Measurements from ENCODE around the gene S100A14.

DNA sequence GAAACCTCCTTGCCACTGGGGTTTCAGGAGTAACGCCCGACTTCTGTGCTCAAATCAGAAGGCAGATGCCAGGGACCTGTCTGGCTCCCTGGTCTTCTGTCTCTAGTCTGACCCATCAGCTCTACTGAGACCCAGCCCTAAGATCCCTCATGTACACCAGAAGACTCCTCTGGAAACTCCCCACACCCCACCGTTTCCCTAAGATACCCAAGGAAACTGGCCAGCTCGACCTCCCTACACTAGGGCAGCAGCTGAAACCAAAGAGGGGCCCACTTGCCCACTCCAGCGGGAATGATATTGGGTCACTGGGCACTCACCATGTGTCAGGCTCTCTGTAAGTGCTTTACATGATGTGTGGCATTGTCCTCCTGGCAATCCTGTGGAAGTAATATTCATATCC lies 2.7 kb downstream of the S100A14 start:
- TF ChIP-seq, protein P1, sequence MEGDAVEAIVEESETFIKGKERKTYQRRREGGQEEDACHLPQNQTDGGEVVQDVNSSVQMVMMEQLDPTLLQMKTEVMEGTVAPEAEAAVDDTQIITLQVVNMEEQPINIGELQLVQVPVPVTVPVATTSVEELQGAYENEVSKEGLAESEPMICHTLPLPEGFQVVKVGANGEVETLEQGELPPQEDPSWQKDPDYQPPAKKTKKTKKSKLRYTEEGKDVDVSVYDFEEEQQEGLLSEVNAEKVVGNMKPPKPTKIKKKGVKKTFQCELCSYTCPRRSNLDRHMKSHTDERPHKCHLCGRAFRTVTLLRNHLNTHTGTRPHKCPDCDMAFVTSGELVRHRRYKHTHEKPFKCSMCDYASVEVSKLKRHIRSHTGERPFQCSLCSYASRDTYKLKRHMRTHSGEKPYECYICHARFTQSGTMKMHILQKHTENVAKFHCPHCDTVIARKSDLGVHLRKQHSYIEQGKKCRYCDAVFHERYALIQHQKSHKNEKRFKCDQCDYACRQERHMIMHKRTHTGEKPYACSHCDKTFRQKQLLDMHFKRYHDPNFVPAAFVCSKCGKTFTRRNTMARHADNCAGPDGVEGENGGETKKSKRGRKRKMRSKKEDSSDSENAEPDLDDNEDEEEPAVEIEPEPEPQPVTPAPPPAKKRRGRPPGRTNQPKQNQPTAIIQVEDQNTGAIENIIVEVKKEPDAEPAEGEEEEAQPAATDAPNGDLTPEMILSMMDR (IDR thresholded peaks at IDR 0.05), result no peak
- TF ChIP-seq ZFX (IDR thresholded peaks at IDR 0.05; ENCODE audit: borderline replicate concordance), result no peak

All from 22Rv1 (cell line).